ENCODE results near the gene POU6F1.

The POU6F1 gene

DNA sequence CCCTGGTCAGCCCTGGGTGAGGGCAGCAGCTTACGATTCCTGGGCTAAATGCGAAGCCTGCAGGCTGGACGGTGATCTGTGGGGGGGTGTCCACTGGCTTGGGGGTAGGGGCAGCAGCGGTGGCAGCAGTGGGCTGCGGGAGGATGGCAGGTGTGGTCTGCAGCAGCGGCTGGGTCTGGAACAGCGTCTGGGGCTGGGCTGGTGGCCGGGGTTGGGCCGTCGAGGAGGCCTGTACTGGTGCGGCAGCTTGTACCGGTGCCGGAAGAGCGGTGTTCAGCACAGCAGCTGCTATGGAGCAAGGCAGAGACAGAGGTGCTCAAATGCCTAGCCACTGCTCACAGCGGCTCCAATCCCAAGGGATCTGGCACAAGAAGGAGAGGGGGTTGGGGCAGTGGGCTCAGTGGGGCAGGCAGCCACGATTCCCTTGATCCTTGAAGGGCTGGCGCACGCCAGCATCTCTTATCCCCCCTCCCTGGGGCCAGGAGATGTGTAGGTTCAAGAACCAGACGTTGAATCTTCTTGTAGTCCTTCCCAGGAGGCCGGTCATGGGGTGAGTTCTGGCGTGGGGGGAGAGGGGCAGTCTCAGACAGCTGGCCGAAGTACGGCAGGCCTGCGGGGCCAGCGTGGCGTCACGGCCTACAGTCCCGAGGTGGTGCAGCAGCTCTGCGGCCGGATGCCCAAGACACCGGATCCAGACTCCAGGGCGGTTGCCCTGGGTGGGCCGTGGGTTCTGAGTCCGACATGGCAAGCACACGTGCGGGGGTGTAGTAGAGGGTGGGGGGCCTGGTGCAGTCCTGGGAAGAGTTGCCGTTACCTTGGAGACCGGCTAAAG lies 19.9 kb downstream of the POU6F1 start:
- no peak for DNase-seq

DNA sequence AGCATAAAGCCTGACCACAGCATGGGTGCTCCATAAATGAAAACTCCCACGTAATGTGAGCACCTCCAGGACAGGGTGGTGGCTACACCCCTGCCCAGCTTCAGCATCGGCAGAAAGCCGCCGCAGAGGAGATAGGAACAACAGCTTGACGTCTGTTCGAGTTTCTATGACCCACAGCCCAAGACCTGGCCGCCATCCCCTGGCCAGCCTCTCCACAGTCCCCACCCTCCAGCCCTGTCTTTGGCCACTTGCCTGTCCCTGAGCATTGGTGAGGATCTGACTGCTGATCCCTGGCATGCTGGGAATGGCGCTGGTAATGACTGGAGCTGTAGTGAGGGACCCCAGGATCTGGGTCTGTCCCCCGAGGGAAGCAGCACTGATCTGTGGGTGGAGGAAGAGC lies 21.3 kb downstream of the POU6F1 start:
- no peak for DNase-seq

DNA sequence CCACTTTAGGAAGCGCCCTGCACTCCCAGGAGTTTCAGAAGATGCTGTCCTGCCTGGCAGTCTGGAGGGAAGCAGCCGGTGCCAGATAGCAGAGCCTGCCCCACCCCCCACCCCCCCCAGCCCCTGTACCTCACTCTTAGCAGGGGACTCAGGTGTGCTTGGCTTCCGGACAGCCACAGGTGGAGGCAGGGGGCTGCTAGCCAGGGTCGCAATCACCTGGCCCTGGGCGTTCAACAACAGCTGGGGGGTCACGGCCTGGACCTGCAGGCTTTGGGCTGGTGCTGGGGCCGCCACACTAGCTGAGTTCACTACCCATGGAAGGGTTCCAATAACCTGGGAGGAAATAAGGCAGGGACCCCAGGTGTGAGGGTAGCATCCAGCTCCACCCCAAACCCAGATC lies 22.0 kb downstream of the POU6F1 start:
- DNase-seq: no peak

DNA sequence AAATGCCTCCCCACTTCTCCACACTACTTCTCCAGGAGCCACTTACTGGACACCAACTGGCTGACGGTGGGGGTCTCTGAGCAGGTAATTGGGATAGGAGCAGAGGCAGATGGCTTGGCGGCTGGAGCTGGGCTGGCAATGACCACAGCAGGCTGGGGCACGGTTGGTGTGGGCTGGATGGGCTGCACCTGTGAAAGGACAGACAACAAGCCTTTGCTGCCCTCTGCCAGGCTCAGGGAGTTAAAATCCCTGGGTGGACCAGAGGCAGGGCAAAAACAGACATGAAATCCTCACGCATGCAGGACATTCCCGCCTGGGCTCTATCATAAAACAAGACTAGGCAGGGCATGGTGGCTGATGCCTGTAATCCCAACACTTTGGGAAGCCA lies 25.6 kb downstream of the POU6F1 start:
- no peak for DNase-seq

DNA sequence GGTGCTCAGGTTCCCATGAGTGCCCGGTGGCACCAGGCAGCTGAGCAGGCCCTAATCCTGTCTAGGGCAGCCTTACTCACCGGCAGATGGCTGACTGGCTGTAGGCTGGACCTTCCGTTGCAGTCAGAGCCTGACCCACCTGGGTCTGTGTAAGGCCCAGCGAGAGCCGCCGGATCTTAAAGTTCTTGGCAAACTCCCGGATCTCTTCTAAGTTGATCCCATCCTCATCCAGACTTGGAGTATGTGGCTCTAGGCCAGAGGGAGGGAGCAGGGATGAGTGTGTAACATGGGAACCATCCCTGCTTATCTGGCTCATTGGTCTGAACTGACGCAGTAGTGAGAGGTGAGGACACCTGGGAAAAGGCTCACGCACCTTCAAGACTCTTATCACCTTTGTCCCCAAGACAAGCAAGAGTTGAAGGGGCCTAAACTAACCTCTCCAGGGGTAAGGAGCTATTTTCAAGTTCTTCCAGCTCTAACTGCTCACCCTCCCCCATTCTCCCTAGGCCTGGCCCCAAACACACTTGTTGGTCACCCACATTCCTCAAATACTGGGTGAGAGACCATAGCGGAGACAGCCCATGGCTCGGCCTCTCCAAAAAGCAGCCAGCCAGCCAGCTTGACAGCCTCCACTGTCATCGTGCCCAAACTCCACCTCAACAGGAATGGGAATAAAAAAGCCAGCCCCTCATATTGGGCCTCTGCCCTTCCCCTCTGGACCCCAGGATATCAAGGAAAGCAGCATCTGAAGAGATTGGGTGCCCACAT lies 26.2 kb downstream of the POU6F1 start:
- DNase-seq: no peak

DNA sequence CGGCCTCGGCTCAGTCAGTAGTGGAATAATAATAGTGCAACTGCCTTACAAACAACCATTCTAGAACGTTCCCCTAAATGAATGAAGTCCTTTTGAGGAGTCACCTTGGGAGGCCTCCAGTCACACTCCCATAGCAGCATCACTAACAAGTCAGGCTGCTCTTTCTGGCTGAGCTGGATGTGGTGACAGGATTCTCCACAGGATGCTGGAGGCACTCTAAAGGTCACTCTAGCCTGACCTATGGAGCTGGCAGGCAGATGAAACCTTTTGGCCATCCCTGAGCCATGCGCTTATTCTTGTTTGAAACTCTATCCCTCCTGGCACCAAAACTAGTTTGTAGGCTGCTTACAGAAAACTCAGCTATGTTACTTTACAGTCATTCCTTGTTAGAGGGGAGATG lies 27.0 kb downstream of the POU6F1 start:
- DNase-seq: no peak

DNA sequence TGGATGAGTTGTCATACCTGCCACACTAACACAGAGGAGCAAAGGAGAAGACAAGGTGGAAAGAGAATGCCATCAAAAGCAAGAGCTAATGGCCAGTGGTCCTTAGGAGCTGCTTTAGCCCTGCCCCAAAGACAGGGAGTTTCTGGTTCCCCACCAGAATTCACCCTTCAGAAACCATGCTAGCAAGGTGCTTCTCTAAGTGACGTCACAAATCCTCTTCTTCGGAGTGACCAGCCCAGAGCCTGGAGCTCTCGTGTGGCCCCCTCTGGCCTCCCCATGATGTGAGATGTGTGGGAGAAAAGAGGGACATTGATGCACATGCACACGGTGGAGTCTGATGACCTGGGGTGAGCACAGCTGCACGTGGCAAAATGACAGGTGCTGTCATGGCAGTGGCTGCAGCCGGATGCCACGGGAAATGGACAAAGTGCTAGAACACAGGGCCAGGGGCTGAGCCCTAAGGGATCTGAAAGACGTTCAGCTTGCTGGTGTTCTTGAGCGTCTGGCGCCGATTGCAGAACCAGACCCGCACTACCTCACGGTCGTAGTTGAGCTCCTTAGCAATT lies 28.0 kb downstream of the POU6F1 start:
- no peak for DNase-seq

DNA sequence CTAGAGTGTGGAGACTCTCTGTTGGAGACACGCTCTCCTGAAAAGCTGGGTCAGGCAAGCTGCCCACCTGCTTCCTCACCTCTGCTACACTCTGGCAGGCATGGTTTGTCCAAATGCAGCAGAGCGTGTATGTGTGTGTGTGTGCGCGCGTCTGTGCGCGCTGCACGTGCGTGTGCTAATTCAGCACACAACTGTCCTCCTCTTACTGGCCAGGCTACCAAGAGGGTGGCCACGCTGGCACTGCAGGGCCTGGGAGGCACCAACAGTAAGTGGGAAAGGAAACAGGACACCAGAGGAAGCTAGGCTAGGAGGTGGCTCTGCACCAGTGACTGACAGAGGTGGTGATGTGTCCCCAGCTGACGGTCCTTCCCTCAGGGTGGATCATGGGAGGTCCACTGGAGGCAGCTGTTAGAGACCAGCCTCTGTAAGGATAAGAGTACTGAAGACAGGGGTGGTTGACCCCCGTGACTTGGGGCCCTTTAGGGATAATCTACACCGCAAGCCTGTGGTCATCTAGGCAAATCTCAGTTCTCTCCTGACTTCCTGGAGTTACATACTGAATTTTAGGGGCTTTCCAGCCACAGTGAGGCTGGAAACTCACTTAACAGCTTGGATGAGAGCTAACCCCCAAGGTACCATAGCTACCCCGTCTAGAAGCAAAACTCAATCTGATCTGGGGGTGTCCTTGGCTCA lies 29.4 kb downstream of the POU6F1 start:
- DNase-seq: no peak

DNA sequence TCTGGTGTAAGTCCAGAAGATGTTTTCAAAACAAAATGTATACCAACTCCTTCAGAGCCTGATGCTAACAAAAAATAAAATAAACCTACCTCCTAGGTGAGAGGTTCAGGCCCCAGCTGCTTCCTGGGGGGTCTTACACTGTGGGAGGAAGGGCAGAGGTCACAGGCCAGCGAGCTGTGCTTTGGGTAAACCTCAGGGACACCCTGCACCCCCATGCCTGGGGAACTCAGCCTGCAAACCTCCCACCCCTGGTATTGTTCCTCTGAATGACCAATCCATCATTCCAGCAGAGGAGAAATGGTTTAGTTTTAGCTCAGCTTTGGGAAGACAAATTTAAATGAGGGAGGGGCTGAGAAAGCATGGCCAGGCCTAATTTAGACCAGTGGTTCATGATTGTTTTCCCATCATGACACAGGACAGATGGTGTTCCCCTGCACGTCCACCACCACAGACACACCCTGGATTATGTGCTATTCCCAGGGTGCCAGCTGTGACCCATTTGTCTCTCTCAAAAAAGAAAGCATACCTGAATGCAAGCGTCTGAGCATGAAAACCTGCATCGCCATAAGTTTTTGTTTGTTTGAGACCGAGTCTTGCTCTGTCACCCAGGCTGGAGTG lies 30.4 kb downstream of the POU6F1 start:
- no peak for DNase-seq

DNA sequence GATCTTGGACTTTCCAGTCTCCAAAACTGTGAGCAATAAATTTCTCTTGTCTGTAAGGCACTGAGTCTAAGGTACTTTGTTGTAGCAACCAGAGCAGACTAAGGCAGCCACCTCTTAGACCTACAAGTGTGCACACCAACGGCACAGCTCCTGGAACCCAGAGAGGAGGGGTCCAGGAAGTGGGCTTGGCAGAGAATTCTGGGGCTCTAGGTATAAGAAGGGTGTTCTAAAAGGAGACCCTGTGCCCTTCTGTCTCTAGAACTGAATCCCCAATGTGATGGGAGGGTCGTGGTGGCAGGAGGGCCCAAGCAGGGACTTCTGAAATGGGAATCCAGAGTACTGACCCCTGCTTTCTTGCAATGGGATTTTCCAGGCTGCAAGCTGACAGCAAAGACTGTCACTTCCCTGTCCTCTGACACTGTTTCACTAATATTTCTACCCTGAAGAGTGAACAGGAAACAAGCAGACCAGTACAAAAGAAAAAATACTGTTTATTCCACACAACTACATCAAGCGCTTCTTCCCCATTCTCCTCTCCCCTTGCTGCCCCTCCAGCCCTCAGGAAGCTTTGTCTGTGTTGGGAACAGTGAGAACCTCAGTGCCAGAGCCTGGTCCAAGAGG lies 31.3 kb downstream of the POU6F1 start:
- DNase-seq: no peak

DNA sequence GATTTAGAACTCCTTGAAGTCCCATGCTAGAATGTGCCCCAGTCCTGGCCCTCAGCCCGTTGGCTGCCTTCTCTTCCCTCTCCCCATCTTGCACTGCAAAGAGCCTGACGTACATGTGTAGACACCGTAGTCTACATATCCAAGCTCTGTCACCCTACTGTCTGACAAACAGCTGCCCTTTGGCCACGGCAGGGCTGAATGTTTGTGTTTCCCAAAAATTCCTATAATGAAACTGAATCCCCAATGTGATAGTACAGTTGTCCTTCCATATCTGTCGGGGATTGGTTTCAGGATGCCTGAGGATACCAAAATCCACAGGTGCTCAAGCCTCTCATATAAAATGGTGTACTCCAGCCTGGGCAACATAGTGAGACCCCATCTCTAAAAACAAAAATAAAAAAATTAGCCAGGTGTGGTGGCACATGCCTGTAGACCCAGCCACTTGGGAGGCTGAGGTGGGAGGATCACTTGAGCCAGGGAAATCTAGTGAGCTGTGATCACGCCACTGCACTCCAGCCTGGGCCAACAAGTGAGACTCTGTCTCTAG lies 32.6 kb downstream of the POU6F1 start:
- no peak for DNase-seq

DNA sequence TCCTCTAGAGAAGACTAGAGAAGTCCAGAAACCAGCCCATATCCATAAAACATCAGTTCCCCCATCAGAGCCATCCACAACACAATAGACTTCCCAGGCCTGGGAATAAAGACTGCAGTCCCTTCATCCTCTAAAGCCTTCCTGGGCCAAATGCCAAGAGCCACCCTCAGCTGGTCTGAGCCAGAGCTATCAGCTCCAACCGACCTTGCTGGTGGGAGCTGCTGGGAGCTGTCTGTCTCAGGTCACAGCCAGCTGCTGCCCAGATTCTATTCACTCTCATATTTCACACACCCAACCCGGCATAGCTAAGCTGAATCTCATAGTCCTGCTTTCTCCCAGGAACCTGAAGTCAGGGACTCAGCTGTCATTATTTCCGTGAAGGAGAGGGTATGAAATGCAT lies 34.0 kb downstream of the POU6F1 start:
- no peak for DNase-seq

DNA sequence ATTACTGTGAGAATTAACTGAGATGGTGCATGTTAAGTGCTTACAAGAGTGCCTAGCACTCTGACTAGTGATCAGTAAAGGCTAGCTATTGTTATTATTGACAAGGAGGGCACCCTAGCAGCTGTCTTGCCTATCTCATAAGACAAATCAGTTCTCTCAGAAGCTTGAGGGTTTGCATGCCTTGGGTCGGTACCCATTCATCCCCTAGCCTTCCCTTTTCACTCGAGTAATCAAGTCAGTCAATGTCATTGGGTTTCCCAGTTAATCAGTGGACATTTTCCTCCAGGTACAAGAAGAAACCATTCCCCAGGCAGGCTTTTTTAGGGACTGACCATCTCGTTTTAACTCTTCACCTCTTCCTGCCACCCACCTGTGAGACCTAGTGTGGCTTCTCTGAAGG lies 34.5 kb downstream of the POU6F1 start:
- DNase-seq: no peak

DNA sequence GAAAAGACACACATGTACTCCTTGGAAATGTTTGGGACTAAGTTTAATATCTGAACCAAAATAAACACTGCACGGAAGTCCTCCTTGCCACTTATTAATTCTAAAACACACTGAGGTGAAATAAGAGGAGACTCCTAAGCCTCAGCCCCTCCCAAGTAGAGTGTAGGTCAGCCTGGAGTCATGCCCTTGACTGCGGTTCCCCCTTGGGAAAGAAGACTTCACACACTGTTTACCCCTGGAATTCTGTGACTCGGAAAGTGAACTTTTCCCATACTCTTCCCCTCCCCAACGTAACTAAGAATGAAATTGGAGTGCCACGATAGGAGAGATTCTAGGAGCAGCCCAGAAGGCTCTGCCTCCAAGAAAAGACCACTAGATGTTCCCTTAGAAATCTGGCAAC lies 36.3 kb downstream of the POU6F1 start:
- DNase-seq: no peak

DNA sequence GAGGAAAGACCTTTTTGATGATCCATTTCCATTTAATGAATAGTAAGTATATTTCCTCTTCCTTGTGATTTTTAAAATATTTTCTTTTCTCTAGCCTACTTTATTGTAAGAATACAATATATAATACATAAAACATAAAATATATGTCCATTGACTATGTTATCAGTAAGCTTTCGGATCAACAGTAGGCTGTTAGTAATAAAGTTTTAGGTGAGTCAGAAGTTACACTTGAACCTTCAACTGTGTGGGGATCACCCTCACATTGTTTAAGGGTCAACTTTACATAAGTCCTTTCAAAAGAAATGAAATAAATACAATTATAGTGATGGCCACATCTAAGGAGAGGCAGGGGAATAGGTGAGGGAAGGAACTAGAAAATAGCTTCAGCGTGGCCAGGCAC lies 40.0 kb downstream of the POU6F1 start:
- DNase-seq: no peak

DNA sequence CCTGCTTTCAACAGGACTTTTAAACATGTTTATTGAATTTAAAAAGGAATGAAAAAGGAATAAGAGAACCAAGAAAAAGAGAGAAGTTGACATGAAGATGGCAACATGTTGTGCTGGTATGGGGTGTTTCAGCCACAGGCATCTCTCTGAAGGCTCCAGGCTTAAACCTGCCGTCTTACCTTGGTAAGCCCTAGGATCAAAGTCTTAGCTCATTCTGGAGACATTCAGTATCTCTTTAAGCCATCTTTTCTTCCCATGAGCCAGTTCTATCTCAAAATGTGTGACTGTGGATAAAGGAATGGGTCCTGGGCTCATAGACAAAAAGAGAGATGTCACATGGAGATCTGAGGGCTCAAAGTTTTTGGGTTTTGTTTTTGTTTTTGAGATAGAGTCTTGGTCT lies 43.4 kb downstream of the POU6F1 start:
- DNase-seq: no peak

DNA sequence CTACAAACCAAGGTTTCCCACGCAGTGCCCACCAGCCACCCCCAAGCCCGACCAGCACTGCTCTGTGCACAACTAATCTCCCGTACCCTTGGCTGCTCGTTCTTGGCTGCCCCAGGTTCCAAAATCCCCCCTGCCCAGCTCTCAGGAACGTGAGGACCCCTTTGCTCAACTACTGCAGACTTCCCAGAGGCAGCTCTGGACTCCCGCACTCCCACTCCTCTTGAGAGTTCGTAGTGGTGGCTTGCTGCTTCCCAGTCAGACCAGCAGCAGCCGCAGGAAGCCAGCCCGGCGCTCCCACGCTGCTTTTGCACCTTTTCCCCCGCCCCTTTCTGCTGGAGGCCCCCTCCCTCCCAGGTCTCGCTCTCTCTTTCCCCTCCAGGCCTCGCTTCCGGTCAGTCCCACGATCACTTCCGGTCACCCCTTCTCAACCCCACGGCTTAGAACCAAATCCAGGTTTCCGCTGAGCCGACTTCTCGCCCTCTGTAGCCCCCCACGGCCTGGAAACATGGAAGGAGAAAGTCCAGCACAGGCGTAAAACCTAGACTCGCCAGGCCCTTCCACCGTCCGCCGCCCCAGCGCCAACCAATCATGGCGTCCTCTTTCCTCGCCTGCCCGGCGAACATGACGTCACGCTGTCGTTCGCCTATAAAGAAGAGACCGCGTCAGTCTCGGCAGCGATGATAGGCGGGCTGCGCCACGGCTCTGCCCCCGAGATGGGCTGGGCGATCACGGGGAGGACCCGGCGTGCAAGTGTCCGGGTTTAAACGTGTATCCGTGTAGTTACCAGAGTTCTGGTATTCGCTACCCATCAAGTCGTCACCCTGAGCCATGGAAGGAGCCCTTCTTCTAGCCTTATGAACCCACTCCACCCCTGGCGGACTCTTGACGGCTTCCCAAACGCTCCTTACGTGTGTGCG lies 45.1 kb downstream of the POU6F1 start, which contains the start of gene TFCP2:
TSS of gene TFCP2 (minus strand) at position 621 of the 917 bp plus-strand sequence. CDS start 713 bp downstream, outside the sequence.
- DNase-seq: peak; percentile 89

DNA sequence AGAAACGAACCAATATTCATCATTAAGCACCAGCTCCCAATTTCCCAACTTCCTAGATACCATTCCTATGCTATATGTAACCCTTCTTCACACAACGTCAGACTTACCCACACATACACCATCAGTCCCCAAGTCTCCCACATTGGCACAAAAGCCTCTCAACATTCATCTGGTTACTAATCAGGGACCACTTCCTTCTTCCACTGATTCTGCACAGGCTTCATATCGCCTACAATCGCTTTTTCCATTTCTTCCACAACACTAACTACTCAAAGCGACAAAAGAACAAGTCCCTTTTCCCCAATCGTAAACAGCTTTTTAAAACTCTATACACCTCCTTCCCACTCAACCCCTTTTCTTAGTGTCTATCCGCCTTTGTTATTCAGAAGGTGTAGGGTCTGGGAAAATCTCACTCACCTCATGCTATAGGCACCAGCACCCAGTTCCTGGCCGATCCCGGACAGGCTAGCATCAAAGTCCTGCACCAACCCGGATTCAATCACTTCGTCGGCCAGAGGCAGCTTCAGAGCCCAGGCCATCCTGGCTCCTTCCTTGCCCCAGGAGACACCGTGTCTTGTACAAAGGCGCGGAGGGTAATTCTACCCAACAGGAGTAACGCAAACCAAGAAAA lies 45.9 kb downstream of the POU6F1 start:
- no peak for DNase-seq

DNA sequence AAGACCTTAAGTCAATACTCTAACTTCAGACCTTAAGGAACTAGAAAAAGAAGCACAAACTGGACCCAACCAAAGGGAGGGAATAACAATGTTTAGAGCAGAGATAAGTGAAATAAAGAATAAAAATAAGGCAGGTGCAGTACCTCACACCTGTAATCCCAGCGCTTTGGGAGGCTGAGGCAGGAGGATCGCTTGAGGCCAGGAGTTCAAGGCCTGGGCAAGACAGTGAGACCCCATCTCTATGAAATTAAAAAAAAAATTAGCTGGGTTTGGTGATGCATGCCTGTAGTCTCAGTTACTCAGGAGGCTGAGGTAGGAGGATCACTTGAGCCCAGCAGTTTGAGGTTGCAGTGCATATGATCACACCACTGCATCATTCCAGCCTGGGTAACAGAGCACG lies 54.1 kb downstream of the POU6F1 start:
- no peak for DNase-seq

DNA sequence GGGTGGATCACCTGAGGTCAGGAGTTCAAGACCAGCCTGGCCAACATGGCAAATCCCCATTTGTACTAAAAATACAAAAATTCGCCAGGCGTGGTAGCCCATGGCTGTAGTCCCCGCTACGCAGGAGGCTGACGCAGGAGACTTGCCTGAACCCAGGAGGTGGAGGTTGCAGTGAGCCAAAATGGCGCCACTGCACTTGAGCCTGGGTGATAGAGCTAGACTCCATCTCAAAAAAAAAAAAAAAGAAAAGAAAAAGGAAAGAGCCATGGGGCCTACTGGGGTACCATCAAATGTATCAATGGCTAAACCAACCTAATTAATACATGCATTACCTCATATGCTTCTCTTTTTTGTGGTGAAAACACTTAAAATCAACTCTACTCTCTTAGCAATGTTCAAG lies 55.6 kb downstream of the POU6F1 start:
- DNase-seq: no peak

All from NCI-H1417 treated with DMSO at 0.1 percent for 48 hours (cell line).